Neuronal stem cell (in vitro differentiated cells): ENCODE measurements around the gene FSD1L.
A peak's percentile ranks its signal among the peaks of the same experiment; 100 is the strongest.
"Not testable (repeated sequence)": the region's sequence is repeated elsewhere in the genome, so short reads cannot be mapped to it uniquely, and the experiment has no call there.

Experiments used
- DNase-seq: peaks from one replicate; pipeline ENCODE4 v3.0.0-alpha.2; 2013; ENCODE audit warnings: low spot score
- H2AFZ ChIP-seq: one replicate; pipeline ENCODE4 v1.6.1; 2013; ENCODE audit warnings: mild to moderate bottlenecking, low read length, inconsistent platforms
- H2AK5ac ChIP-seq: 2 replicates; pipeline ENCODE4 v1.6.1; 2013; ENCODE audit warnings: low read depth, mild to moderate bottlenecking, inconsistent platforms, low read length, moderate library complexity, mixed read lengths
- H2BK120ac ChIP-seq: 2 replicates; pipeline ENCODE4 v1.6.1; 2013; ENCODE audit warnings: low read depth, mild to moderate bottlenecking, inconsistent platforms, low read length, moderate library complexity, mixed read lengths
- H2BK12ac ChIP-seq: one replicate; pipeline ENCODE4 v1.6.1; 2013; ENCODE audit warnings: low read length, inconsistent platforms
- H2BK15ac ChIP-seq: 2 replicates; pipeline ENCODE4 v1.6.1; 2013; ENCODE audit warnings: mild to moderate bottlenecking, low read length, inconsistent platforms, mixed read lengths
- H2BK5ac ChIP-seq: one replicate; pipeline ENCODE4 v1.6.1; 2013; ENCODE audit warnings: inconsistent platforms, mild to moderate bottlenecking, low read length, moderate library complexity
- H3K14ac ChIP-seq: one replicate; pipeline ENCODE4 v1.6.1; 2013; ENCODE audit warnings: low read length, inconsistent platforms
- H3K18ac ChIP-seq: 2 replicates; pipeline ENCODE4 v1.6.1; 2013; ENCODE audit warnings: low read length, inconsistent platforms
- H3K23ac ChIP-seq: 2 replicates; pipeline ENCODE4 v1.6.1; 2013; ENCODE audit warnings: low read depth, mild to moderate bottlenecking, mixed read lengths, low read length, inconsistent platforms; ENCODE audit not compliant: poor library complexity
- H3K27ac ChIP-seq: replicated peaks from 3 replicates; pipeline ENCODE4 v1.5.1; 2013; ENCODE audit warnings: low read length, inconsistent platforms
- H3K27me3 ChIP-seq, 3 experiments: 2 replicates each; pipeline ENCODE4 v1.6.1; 2013; ENCODE audit warnings: low read length in 3 of 3, mild to moderate bottlenecking in 2 of 3, inconsistent platforms in 1 of 3, low read depth in 1 of 3, mixed read lengths in 1 of 3, moderate library complexity in 1 of 3; ENCODE audit not compliant: control insufficient read depth in 3 of 3, insufficient read depth in 3 of 3
- H3K36me3 ChIP-seq, 2 donors: replicated peaks in 1 of 2; 2 replicates each; pipeline ENCODE4 v1.6.1; 2013; ENCODE audit warnings: low read length in 2 of 2; ENCODE audit not compliant: control insufficient read depth in 2 of 2, insufficient read depth in 2 of 2
- H3K4ac ChIP-seq: 2 replicates; pipeline ENCODE4 v1.6.1; 2013; ENCODE audit warnings: inconsistent platforms, mild to moderate bottlenecking, low read length, moderate library complexity
- H3K4me1 ChIP-seq, 2 donors: 1 replicate in 1 of 2; 2 replicates in 1 of 2; pipeline ENCODE4 v1.6.1; 2013; ENCODE audit warnings: low read length in 2 of 2, low read depth in 1 of 2; ENCODE audit not compliant: control insufficient read depth in 2 of 2, insufficient read depth in 1 of 2
- H3K4me2 ChIP-seq: one replicate; pipeline ENCODE4 v1.6.1; 2013; ENCODE audit warnings: mild to moderate bottlenecking, low read length, inconsistent platforms; ENCODE audit not compliant: insufficient read depth, poor library complexity, severe bottlenecking
- H3K4me3 ChIP-seq, 2 donors: 2 replicates each; pipeline ENCODE4 v1.5.1; 2013; ENCODE audit warnings: low read length in 2 of 2, mild to moderate bottlenecking in 2 of 2, inconsistent platforms in 1 of 2, moderate library complexity in 1 of 2
- H3K79me1 ChIP-seq: one replicate; pipeline ENCODE4 v1.6.1; 2013; ENCODE audit warnings: low read depth, mild to moderate bottlenecking, inconsistent platforms, low read length, moderate library complexity
- H3K9ac ChIP-seq: one replicate; pipeline ENCODE4 v1.6.1; 2013; ENCODE audit warnings: mild to moderate bottlenecking, low read depth, low read length, inconsistent platforms; ENCODE audit not compliant: poor library complexity
- H3K9me3 ChIP-seq, 2 donors: replicated peaks in 1 of 2; 2 replicates each; pipeline versions ENCODE3 to v1.6.1; 2013; ENCODE audit warnings: low read length in 2 of 2, mild to moderate bottlenecking in 2 of 2, inconsistent platforms in 1 of 2, low read depth in 1 of 2, mixed read lengths in 1 of 2, moderate library complexity in 1 of 2; ENCODE audit not compliant: control insufficient read depth in 2 of 2, insufficient read depth in 1 of 2
- H4K8ac ChIP-seq: one replicate; pipeline ENCODE4 v1.6.1; 2013; ENCODE audit warnings: low read depth, mild to moderate bottlenecking, inconsistent platforms, low read length, moderate library complexity
- H4K91ac ChIP-seq: one replicate; pipeline ENCODE4 v1.6.1; 2013; ENCODE audit warnings: low read length, low read depth, mild to moderate bottlenecking, inconsistent platforms; ENCODE audit not compliant: poor library complexity
- WGBS, 2 donors: extraction: QIAGEN DNeasy Blood & Tissue Kit; methylation state at CpG; one replicate each; pipeline ENCODE4 v1.1.7; 2013; ENCODE audit warnings: missing lambda C conversion rate in 2 of 2, mixed read lengths in 1 of 2; ENCODE audit not compliant: insufficient read length in 2 of 2, insufficient replicate concordance in 1 of 2; ENCODE audit errors: extremely low coverage in 2 of 2; 5-methylcytosine and 5-hydroxymethylcytosine counted together

FSD1L gene

GRCh38 chr9:105579952-105580351 lies 132.1 kb downstream of the FSD1L start:
- H3K9me3 ChIP-seq, H3K23ac ChIP-seq, H3K27me3 ChIP-seq, H2BK5ac ChIP-seq, H2BK15ac ChIP-seq, H3K4me1 ChIP-seq, H3K79me1 ChIP-seq, H3K36me3 ChIP-seq, H2AFZ ChIP-seq, H4K8ac ChIP-seq, H3K4ac ChIP-seq, H3K4me3 ChIP-seq, H3K27ac ChIP-seq, H2BK120ac ChIP-seq, DNase-seq, H3K18ac ChIP-seq, H2BK12ac ChIP-seq, H3K4me2 ChIP-seq, H3K9ac ChIP-seq, H2AK5ac ChIP-seq, H3K14ac ChIP-seq, H4K91ac ChIP-seq: not testable (repeated sequence)
- no CpG with 5 or more reads among the region's 6 CpGs for WGBS, 2 donors

GRCh38 chr9:105581550-105581949 lies 133.7 kb downstream of the FSD1L start:
- not testable (repeated sequence) for H3K27ac ChIP-seq, H2AK5ac ChIP-seq, H3K4me2 ChIP-seq, H3K4ac ChIP-seq, H3K9me3 ChIP-seq, H3K4me1 ChIP-seq, DNase-seq, H3K4me3 ChIP-seq, H2BK15ac ChIP-seq, H3K36me3 ChIP-seq, H2BK120ac ChIP-seq, H2BK12ac ChIP-seq, H2BK5ac ChIP-seq, H3K27me3 ChIP-seq, H4K91ac ChIP-seq, H3K23ac ChIP-seq, H4K8ac ChIP-seq, H3K79me1 ChIP-seq, H3K18ac ChIP-seq, H3K9ac ChIP-seq
- no CpG with 5 or more reads among the region's 16 CpGs for WGBS, 2 donors
- peak overlapping the region; percentile 38 for H3K14ac ChIP-seq
- peak overlapping the region; percentile 61 for H2AFZ ChIP-seq

- peaks cover 2% of the 10 kb centered on the region for H3K79me1 ChIP-seq
- H2BK120ac ChIP-seq: no peak overlapping the region
- H3K18ac ChIP-seq: no peak overlapping the region
- no peak overlapping the region for H2AK5ac ChIP-seq
- no peaks in the 10 kb centered on the region for H3K27me3 ChIP-seq
- H2BK5ac ChIP-seq: no peak overlapping the region
- H4K91ac ChIP-seq: no peak overlapping the region
- no peak overlapping the region for H3K4me3 ChIP-seq
- H3K9me3 ChIP-seq: peaks cover 8 to 23% of the 10 kb centered on the region in 2 donors
- WGBS, 2 donors: no CpG with 5 or more reads among the region's 3 CpGs
- H3K36me3 ChIP-seq: peaks cover 9 to 32% of the 10 kb centered on the region in 2 donors
- no peak overlapping the region for H2BK15ac ChIP-seq
- H3K14ac ChIP-seq: no peak overlapping the region
- H3K23ac ChIP-seq: no peak overlapping the region
- DNase-seq: no peak
- H3K4me1 ChIP-seq: no peaks in the 10 kb centered on the region
- H3K4ac ChIP-seq: no peak overlapping the region
- no peak overlapping the region for H2BK12ac ChIP-seq
- no peak overlapping the region for H3K27ac ChIP-seq
- no peak overlapping the region for H3K4me2 ChIP-seq
- no peak overlapping the region for H2AFZ ChIP-seq
- no peak overlapping the region for H3K9ac ChIP-seq
- H4K8ac ChIP-seq: no peak overlapping the region
Observed at GRCh38 chr9:105593145-105593544, 145.3 kb downstream of the FSD1L start.
